Measurements from ENCODE around the gene PGAP2. TPM values are rescaled to one million over a fixed set of nuclear protein-coding genes. Genes with fewer than 3 reads are reported as not detected.

Gene PGAP2
- polyA plus RNA-seq, 1 donor (not counting 4 experiments of a cell fraction or from before 2014, with no cell fraction given), result 37.3 TPM

DNA sequence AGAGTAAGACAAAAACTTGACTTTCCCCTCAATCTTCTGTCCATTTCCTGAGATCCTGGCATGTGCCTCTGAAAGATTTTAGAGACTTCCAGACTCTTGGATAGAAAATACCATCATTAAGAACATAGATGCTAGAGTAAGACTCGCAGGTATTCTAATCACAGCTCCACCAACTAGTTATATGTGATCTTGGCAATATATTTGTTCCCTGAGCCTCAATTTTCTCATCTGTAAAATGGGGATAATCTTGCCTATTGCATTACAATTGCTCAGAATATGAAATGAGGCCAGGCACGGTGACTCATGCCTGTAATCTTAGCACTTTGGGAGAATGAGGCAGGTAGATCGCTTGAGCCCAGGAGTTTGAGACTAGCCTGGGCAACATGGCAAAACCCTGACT lies 21.7 kb downstream of the PGAP2 start:
- Histone ChIP-seq H2AFZ (ENCODE audit: control insufficient read depth, low read length) (no peak overlapping the region), H4K20me1 (ENCODE audit: control insufficient read depth, extremely low read depth, insufficient read depth, low read length) (peaks cover 2% of the 10 kb centered on the region), H3K27ac (ENCODE audit: control insufficient read depth, insufficient read depth, low read length) (no peak overlapping the region), H3K9me3 (ENCODE audit: control insufficient read depth, low read depth, low read length) (no peaks in the 10 kb centered on the region), H3K4me2 (ENCODE audit: control insufficient read depth, extremely low read depth, insufficient read depth, low read depth, low read length) (no peak overlapping the region), H3K4me3 (ENCODE audit: control insufficient read depth in 2 of 3, extremely low read depth in 1 of 3, insufficient read depth in 2 of 3, low read depth in 1 of 3, low read length in 3 of 3) (no peak overlapping the region), H3K4me1 (ENCODE audit: control insufficient read depth, extremely low read depth, insufficient read depth, low read length) (peaks cover 6% of the 10 kb centered on the region), H3K27me3 (ENCODE audit: control insufficient read depth, extremely low read depth, insufficient read depth, low read length) (no peaks in the 10 kb centered on the region), H3K9ac (ENCODE audit: control insufficient read depth, extremely low read depth, insufficient read depth, low read length) (no peak overlapping the region), H3K79me2 (ENCODE audit: control insufficient read depth, insufficient read depth, low read length) (peaks cover 63% of the 10 kb centered on the region), H3K36me3 (ENCODE audit: control insufficient read depth in 2 of 2, extremely low read depth in 1 of 2, insufficient read depth in 2 of 2, low read length in 2 of 2) (peaks cover 31 to 39% of the 10 kb centered on the region in 2 experiments), H3K9me1 (ENCODE audit: control insufficient read depth, extremely low read depth, insufficient read depth, low read length) (peaks cover 5% of the 10 kb centered on the region)
- FAIRE-seq, result no peak
- dilution Hi-C loops (cut with MboI; ENCODE audit: extremely low pct_ligation_motif_present, low sequenced_read_pairs), result no loop called here
- TF ChIP-seq EZH2 (IDR thresholded peaks at IDR 0.05; ENCODE audit: low read length) (no peak), CTCF (optimal IDR thresholded peaks at IDR 0.05 in 1 of 3, IDR thresholded peaks at IDR 0.05 in 1 of 3, conservative IDR thresholded peaks at IDR 0.05 in 1 of 3; ENCODE audit: extremely low read depth in 1 of 3, insufficient read depth in 2 of 3, low read length in 3 of 3) (no peak)
- no peak for DNase-seq (ENCODE audit: low read depth, low spot score)

DNA sequence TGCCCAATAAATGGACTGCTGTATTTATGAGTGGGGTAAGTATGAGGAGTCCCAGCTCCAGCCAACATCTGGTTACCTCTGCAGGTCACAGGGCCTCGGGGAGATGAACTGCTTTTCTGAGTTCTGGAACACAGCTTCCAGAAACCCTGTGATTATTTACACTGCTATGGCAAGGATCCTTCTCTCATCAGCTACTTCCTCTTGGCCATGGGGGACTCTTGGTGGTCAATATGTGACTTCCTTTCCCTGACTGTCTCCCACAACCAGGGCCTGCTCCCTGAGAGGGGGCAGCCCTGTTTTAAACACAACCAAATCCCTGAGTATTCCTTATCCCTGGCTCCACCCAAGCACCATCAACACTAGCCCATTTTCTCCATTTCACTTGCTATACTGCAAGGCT lies 22.4 kb downstream of the PGAP2 start:
- peaks cover 2% of the 10 kb centered on the region for H4K20me1 ChIP-seq (ENCODE audit: control insufficient read depth, extremely low read depth, insufficient read depth, low read length)
- FAIRE-seq (no peak), DNase-seq (ENCODE audit: low read depth, low spot score) (no peak)
- TF ChIP-seq CTCF (optimal IDR thresholded peaks at IDR 0.05 in 1 of 3, IDR thresholded peaks at IDR 0.05 in 1 of 3, conservative IDR thresholded peaks at IDR 0.05 in 1 of 3; ENCODE audit: extremely low read depth in 1 of 3, insufficient read depth in 2 of 3, low read length in 3 of 3), result no peak
- no peak for TF ChIP-seq EZH2 (IDR thresholded peaks at IDR 0.05; ENCODE audit: low read length)
- H3K4me3 ChIP-seq (ENCODE audit: control insufficient read depth in 2 of 3, extremely low read depth in 1 of 3, insufficient read depth in 2 of 3, low read depth in 1 of 3, low read length in 3 of 3), result no peak overlapping the region
- H3K9me3 ChIP-seq (ENCODE audit: control insufficient read depth, low read depth, low read length), result no peaks in the 10 kb centered on the region
- no peak overlapping the region for H3K4me2 ChIP-seq (ENCODE audit: control insufficient read depth, extremely low read depth, insufficient read depth, low read depth, low read length)
- peaks cover 31 to 37% of the 10 kb centered on the region in 2 experiments for H3K36me3 ChIP-seq (ENCODE audit: control insufficient read depth in 2 of 2, extremely low read depth in 1 of 2, insufficient read depth in 2 of 2, low read length in 2 of 2)
- peaks cover 5% of the 10 kb centered on the region for H3K9me1 ChIP-seq (ENCODE audit: control insufficient read depth, extremely low read depth, insufficient read depth, low read length)
- H3K9ac ChIP-seq (ENCODE audit: control insufficient read depth, extremely low read depth, insufficient read depth, low read length), result no peak overlapping the region
- no peaks in the 10 kb centered on the region for H3K27me3 ChIP-seq (ENCODE audit: control insufficient read depth, extremely low read depth, insufficient read depth, low read length)
- no peak overlapping the region for H2AFZ ChIP-seq (ENCODE audit: control insufficient read depth, low read length)
- dilution Hi-C loops (cut with MboI; ENCODE audit: extremely low pct_ligation_motif_present, low sequenced_read_pairs), result no loop called here
- no peak overlapping the region for H3K27ac ChIP-seq (ENCODE audit: control insufficient read depth, insufficient read depth, low read length)
- peaks cover 12% of the 10 kb centered on the region for H3K4me1 ChIP-seq (ENCODE audit: control insufficient read depth, extremely low read depth, insufficient read depth, low read length)
- peaks cover 70% of the 10 kb centered on the region for H3K79me2 ChIP-seq (ENCODE audit: control insufficient read depth, insufficient read depth, low read length)
